BJ (cell line): ENCODE results near the gene EIF4EBP3. TPM values are rescaled to one million over a fixed set of nuclear protein-coding genes. Genes with fewer than 3 reads are reported as not detected.
A peak's percentile ranks its signal among the peaks of the same experiment; 100 is the strongest.

Experiments
- CTCF ChIA-PET: fragments of 350-600 bp; formaldehyde crosslinking; extraction: SDS; loops from one replicate; lab custom pipeline; 2021; ENCODE audit warnings: antibody characterized with exemption, inconsistent platforms; lab: Yijun Ruan, JAX
- POLR2A ChIA-PET: fragments of 300-600 bp; sonication (Branson Sonifier 250); formaldehyde crosslinking; extraction: SDS; loops from one replicate; lab custom pipeline; 2021; ENCODE audit warnings: antibody characterized with exemption; lab: Charles Lee
- DNase-seq: peaks from one replicate; pipeline ENCODE4 v3.0.0-alpha.2; 2011; ENCODE audit warnings: low read depth
- H3K27me3 ChIP-seq: 2 replicates; pipeline ENCODE4 v1.6.0; 2011; ENCODE audit warnings: low read length; ENCODE audit not compliant: control insufficient read depth, insufficient read depth
- H3K36me3 ChIP-seq: 2 replicates; pipeline ENCODE4 v1.5.1; 2011; ENCODE audit warnings: low read length; ENCODE audit not compliant: control insufficient read depth, insufficient read depth
- H3K4me3 ChIP-seq: 2 replicates; pipeline ENCODE4 v1.5.1; 2011; ENCODE audit warnings: low read depth, mild to moderate bottlenecking, control low read depth, low read length
- CTCF ChIP-seq: IDR thresholded peaks from 2 replicates; pipeline ENCODE4 v1.5.1; 2011; ENCODE audit warnings: low read depth, mild to moderate bottlenecking, control low read depth, inconsistent platforms, low read length, moderate library complexity; ENCODE audit not compliant: insufficient read depth
- polyA plus RNA-seq: library from polyadenylated mRNA; depleted of rRNA; stranded (reverse); fragments of >200 nt; gene quantifications from 2 replicates; pipeline ENCODE4 v1.2.3, GENCODE V29; 2011

The EIF4EBP3 gene
- polyA plus RNA-seq, 1 experiment: 7.9 TPM

- POLR2A ChIA-PET: interaction anchor here (0.6 kb wide), 1 partner anchor 30 kb away, joined by 5 read pairs; no protein-coding TSS in a partner anchor
- Histone ChIP-seq H3K36me3 (peaks cover 17% of the 10 kb centered on the region), H3K27me3 (no peaks in the 10 kb centered on the region), H3K4me3 (peak overlapping the region; percentile 59)
- CTCF ChIA-PET: interaction anchor here (1.1 kb wide), 1 partner anchor 9 kb away, joined by 4 read pairs; no protein-coding TSS in a partner anchor
- DNase-seq: no peak
- no peak for TF ChIP-seq CTCF
These were observed 17.7 kb downstream of the EIF4EBP3 start for GRCh38 chr5:140565024-140565779.

GRCh38 chr5:140565780-140566095, 18.3 kb downstream of the EIF4EBP3 start:
- Histone ChIP-seq H3K36me3 (peaks cover 17% of the 10 kb centered on the region), H3K27me3 (no peaks in the 10 kb centered on the region), H3K4me3 (peak overlapping the region; percentile 59)
- no peak for DNase-seq
- no peak for TF ChIP-seq CTCF
- ChIA-PET POLR2A (interaction anchor here (0.6 kb wide), 1 partner anchor 30 kb away, joined by 5 read pairs; no protein-coding TSS in a partner anchor), CTCF (no interaction called here)

- TF ChIP-seq CTCF: no peak
- CTCF ChIA-PET: interaction anchor here (1.1 kb wide), 1 partner anchor 9 kb away, joined by 3 read pairs; the partner anchor contains the start of gene SRA1
- DNase-seq: no peak
- POLR2A ChIA-PET: no interaction called here
- H3K36me3 ChIP-seq: peaks cover 12% of the 10 kb centered on the region
- H3K4me3 ChIP-seq: no peak overlapping the region
- H3K27me3 ChIP-seq: no peaks in the 10 kb centered on the region
These were observed 19.2 kb downstream of the EIF4EBP3 start for GRCh38 chr5:140566665-140567064.

GRCh38 chr5:140567136-140567818, 19.8 kb downstream of the EIF4EBP3 start:
- TF ChIP-seq CTCF: no peak
- Histone ChIP-seq H3K27me3 (no peaks in the 10 kb centered on the region), H3K36me3 (peaks cover 10% of the 10 kb centered on the region), H3K4me3 (no peak overlapping the region)
- CTCF ChIA-PET: interaction anchor here (1.1 kb wide), 1 partner anchor 10 kb away, joined by 3 read pairs; the partner anchor contains the start of gene SRA1
- DNase-seq: no peak
- POLR2A ChIA-PET: no interaction called here

GRCh38 chr5:140567871-140568270, 20.4 kb downstream of the EIF4EBP3 start:
- no peak for TF ChIP-seq CTCF
- H3K4me3 ChIP-seq: no peak overlapping the region
- peaks cover 10% of the 10 kb centered on the region for H3K36me3 ChIP-seq
- H3K27me3 ChIP-seq: no peaks in the 10 kb centered on the region
- ChIA-PET CTCF (no interaction called here), POLR2A (no interaction called here)
- DNase-seq: no peak
